Thyroid gland (tissue), 4 donors: ENCODE measurements around the gene DOK7.

ENCODE experiments used
- POLR2A ChIP-seq, 2 donors: fragments of 450-650 bp; IDR thresholded peaks; one replicate each; pipeline ENCODE4 v1.6.1; 2017; ENCODE audit warnings: antibody characterized with exemption in 2 of 2, mild to moderate bottlenecking in 2 of 2, moderate library complexity in 1 of 2
- TF ChIP-seq, protein P1 (sequence below), 6 experiments: fragments of 200-600 bp in 3 of 6; fragments of 450-650 bp in 3 of 6; sonication (generic) in 3 of 6; IDR thresholded peaks; one replicate each; pipeline ENCODE4 v1.5.1; 2016 to 2019; ENCODE audit warnings: antibody characterized with exemption in 6 of 6, mild to moderate bottlenecking in 2 of 6, inconsistent platforms in 1 of 6, moderate library complexity in 1 of 6

- TF ChIP-seq, protein P1, sequence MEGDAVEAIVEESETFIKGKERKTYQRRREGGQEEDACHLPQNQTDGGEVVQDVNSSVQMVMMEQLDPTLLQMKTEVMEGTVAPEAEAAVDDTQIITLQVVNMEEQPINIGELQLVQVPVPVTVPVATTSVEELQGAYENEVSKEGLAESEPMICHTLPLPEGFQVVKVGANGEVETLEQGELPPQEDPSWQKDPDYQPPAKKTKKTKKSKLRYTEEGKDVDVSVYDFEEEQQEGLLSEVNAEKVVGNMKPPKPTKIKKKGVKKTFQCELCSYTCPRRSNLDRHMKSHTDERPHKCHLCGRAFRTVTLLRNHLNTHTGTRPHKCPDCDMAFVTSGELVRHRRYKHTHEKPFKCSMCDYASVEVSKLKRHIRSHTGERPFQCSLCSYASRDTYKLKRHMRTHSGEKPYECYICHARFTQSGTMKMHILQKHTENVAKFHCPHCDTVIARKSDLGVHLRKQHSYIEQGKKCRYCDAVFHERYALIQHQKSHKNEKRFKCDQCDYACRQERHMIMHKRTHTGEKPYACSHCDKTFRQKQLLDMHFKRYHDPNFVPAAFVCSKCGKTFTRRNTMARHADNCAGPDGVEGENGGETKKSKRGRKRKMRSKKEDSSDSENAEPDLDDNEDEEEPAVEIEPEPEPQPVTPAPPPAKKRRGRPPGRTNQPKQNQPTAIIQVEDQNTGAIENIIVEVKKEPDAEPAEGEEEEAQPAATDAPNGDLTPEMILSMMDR (IDR thresholded peaks at IDR 0.05) = no peak
- no peak for TF ChIP-seq POLR2A (IDR thresholded peaks at IDR 0.05)
Measured at GRCh38 chr4:3464911-3465697, 2.0 kb downstream of the DOK7 start.
